ENCODE results near the gene ATN1. TPM values are rescaled to one million over a fixed set of nuclear protein-coding genes. Genes with fewer than 3 reads are reported as not detected.
A peak's percentile ranks its signal among the peaks of the same experiment; 100 is the strongest.

Gene ATN1
- total RNA-seq, 1 donor from 2014 or later: 8.9 TPM

DNA sequence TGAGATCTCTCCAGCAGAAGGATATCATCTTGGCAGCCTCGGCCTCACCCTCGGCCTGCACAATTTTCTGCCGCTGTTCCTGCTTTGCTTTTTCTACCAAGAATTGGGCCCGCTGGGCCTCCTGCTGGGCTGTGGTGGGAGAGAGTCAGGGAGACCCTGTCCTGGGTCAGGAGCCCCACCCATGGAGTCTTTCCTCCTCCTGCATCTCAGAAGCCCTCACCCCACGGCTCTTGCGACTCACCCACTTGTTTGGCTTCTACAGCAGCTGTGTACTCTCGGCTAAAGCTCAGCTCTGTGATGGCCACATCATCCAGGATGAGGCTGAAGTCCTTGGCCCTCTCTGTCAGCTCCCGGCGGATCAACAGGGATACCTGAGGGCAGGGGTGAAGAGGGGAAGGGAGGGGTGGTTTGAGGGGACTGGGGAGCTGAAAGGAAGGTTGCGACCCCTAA is 39.9 kb downstream of the ATN1 start:
- H3K27ac ChIP-seq: no peak overlapping the region
- no peak for DNase-seq (ENCODE audit: low spot score)
- Mint-ChIP-seq H3K4me1 (peaks cover 41% of the 10 kb centered on the region), H3K27ac (no peak overlapping the region), H3K9me3 (no peaks in the 10 kb centered on the region), H3K4me3 (peak overlapping the region; percentile 55), H3K36me3 (peaks cover 19% of the 10 kb centered on the region), H3K27me3 (ENCODE audit: insufficient read depth, low read depth) (peaks cover 6% of the 10 kb centered on the region)
- H3K79me2 ChIP-seq (ENCODE audit: low read depth): peaks cover 49% of the 10 kb centered on the region
- TF ChIP-seq EZH2phosphoT487 (IDR thresholded peaks at IDR 0.05): no peak
- TF ChIP-seq, protein P1, sequence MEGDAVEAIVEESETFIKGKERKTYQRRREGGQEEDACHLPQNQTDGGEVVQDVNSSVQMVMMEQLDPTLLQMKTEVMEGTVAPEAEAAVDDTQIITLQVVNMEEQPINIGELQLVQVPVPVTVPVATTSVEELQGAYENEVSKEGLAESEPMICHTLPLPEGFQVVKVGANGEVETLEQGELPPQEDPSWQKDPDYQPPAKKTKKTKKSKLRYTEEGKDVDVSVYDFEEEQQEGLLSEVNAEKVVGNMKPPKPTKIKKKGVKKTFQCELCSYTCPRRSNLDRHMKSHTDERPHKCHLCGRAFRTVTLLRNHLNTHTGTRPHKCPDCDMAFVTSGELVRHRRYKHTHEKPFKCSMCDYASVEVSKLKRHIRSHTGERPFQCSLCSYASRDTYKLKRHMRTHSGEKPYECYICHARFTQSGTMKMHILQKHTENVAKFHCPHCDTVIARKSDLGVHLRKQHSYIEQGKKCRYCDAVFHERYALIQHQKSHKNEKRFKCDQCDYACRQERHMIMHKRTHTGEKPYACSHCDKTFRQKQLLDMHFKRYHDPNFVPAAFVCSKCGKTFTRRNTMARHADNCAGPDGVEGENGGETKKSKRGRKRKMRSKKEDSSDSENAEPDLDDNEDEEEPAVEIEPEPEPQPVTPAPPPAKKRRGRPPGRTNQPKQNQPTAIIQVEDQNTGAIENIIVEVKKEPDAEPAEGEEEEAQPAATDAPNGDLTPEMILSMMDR (IDR thresholded peaks at IDR 0.05): no peak
- TF ChIP-seq EZH2 (IDR thresholded peaks at IDR 0.05): no peak
- H3K9me3 ChIP-seq (ENCODE audit: low read depth): no peaks in the 10 kb centered on the region
- no peak overlapping the region for H3K4me3 ChIP-seq
- H3K4me2 ChIP-seq: no peak overlapping the region
- H3K27me3 ChIP-seq: no peaks in the 10 kb centered on the region
- H3K9ac ChIP-seq: no peak overlapping the region
- no peak overlapping the region for H2AFZ ChIP-seq (replicated peaks)
- no peaks in the 10 kb centered on the region for H3K36me3 ChIP-seq
- H4K20me1 ChIP-seq (ENCODE audit: low read depth): peaks cover 4% of the 10 kb centered on the region
- peaks cover 69% of the 10 kb centered on the region for H3F3A ChIP-seq (ENCODE audit: low read depth)
- peaks cover 22% of the 10 kb centered on the region for H3K4me1 ChIP-seq

DNA sequence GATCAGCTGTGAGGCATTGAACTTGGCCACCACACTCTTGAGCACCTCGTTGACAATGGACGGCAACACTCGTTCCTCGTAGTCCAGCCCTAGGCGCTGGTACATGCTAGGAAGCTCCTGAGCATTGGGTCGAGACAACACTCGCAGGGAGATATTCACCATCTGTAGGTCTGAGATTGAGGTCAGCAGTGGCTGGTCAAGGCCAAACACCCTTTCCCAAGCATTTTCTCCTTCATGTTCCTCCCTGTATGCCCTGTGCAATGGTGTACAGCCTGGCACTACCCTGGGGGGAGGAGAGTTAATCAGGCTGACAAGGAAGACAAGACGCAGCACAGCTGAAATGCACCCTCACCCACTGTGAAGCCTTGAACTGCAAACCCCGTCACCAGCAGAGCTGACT is 40.7 kb downstream of the ATN1 start:
- peaks cover 19% of the 10 kb centered on the region for H3K36me3 Mint-ChIP-seq
- DNase-seq (ENCODE audit: low spot score): no peak
- Histone ChIP-seq H3K4me2 (no peak overlapping the region), H3K9ac (no peak overlapping the region), H3K27me3 (no peaks in the 10 kb centered on the region), H3K36me3 (no peaks in the 10 kb centered on the region), H2AFZ (replicated peaks) (no peak overlapping the region), H3K4me1 (peaks cover 17% of the 10 kb centered on the region), H3K4me3 (no peak overlapping the region), H3K9me3 (ENCODE audit: low read depth) (no peaks in the 10 kb centered on the region), H4K20me1 (ENCODE audit: low read depth) (peaks cover 4% of the 10 kb centered on the region), H3K79me2 (ENCODE audit: low read depth) (peaks cover 56% of the 10 kb centered on the region), H3F3A (ENCODE audit: low read depth) (peaks cover 64% of the 10 kb centered on the region), H3K27ac (no peak overlapping the region)
- H3K27ac Mint-ChIP-seq: no peak overlapping the region
- peaks cover 6% of the 10 kb centered on the region for H3K27me3 Mint-ChIP-seq (ENCODE audit: insufficient read depth, low read depth)
- TF ChIP-seq EZH2phosphoT487 (IDR thresholded peaks at IDR 0.05) (no peak), EZH2 (IDR thresholded peaks at IDR 0.05) (no peak)
- TF ChIP-seq, protein P1 (IDR thresholded peaks at IDR 0.05): no peak
- no peaks in the 10 kb centered on the region for H3K9me3 Mint-ChIP-seq
- peak overlapping the region; percentile 100 for H3K4me3 Mint-ChIP-seq
- H3K4me1 Mint-ChIP-seq: peaks cover 41% of the 10 kb centered on the region

DNA sequence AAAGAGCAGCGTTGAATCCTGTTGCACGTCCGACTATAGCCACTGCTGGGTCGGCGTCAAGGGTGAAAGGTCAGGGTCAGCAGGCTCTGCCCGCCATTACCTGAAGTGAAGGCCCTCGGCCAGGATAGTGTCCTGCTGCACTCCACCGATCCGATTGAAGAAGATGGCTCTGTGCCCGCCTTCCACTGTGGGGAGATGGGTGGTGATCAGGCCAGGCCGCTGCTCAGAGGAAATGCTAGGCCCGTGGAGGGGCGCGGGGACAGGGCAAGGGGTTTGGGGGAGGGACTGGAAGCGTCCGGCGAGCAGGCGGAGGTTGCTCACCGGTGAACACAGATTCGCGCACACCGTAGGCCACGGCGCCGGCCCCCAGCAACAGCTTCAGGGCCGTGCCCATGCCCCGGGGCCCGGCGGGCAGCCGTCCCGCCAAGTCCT is 42.4 kb downstream of the ATN1 start:
- H3K9me3 Mint-ChIP-seq: no peaks in the 10 kb centered on the region
- H3K4me3 ChIP-seq: peak overlapping the region; percentile 96
- no peaks in the 10 kb centered on the region for H3K36me3 ChIP-seq
- peak overlapping the region; percentile 60 for H2AFZ ChIP-seq (replicated peaks)
- peak overlapping the region; percentile 13 for H3K27ac ChIP-seq
- H3K27me3 ChIP-seq: no peaks in the 10 kb centered on the region
- no peaks in the 10 kb centered on the region for H3K9me3 ChIP-seq (ENCODE audit: low read depth)
- peak overlapping the region; percentile 89 for H3K9ac ChIP-seq
- H3K4me2 ChIP-seq: peak overlapping the region; percentile 99
- H3K36me3 Mint-ChIP-seq: peaks cover 18% of the 10 kb centered on the region
- peaks cover 34% of the 10 kb centered on the region for H3K4me1 Mint-ChIP-seq
- H4K20me1 ChIP-seq (ENCODE audit: low read depth): peaks cover 4% of the 10 kb centered on the region
- H3K4me3 Mint-ChIP-seq: peak overlapping the region; percentile 100
- H3K27ac Mint-ChIP-seq: peak overlapping the region; percentile 66
- H3K79me2 ChIP-seq (ENCODE audit: low read depth): peaks cover 60% of the 10 kb centered on the region
- peaks cover 17% of the 10 kb centered on the region for H3K4me1 ChIP-seq
- no peak for DNase-seq (ENCODE audit: low spot score)
- H3F3A ChIP-seq (ENCODE audit: low read depth): peaks cover 47% of the 10 kb centered on the region
- H3K27me3 Mint-ChIP-seq (ENCODE audit: insufficient read depth, low read depth): peaks cover 7% of the 10 kb centered on the region
- TF ChIP-seq, protein P1 (IDR thresholded peaks at IDR 0.05): no peak
- TF ChIP-seq EZH2phosphoT487 (IDR thresholded peaks at IDR 0.05) (no peak), EZH2 (IDR thresholded peaks at IDR 0.05) (no peak)

All from neural progenitor cell (in vitro differentiated cells).